T-helper 2 cell treated with Interferon-gamma antibody and Interleukin-4, amounts not matched to agents 5 μg/mL and 100 μg/mL, for 36 hours (primary cell): Measurements from ENCODE around the gene DENND4B.

ENCODE experiments used
- DNase-seq: peaks from one replicate; pipeline ENCODE4 v3.0.0; 2021; ENCODE audit warnings: low spot score
- H3K27ac Mint-ChIP-seq: one replicate; pipeline ENCODE4 v1.8.0; 2021; ENCODE audit warnings: mild to moderate bottlenecking, mixed read lengths
- H3K27me3 Mint-ChIP-seq: one replicate; pipeline ENCODE4 v1.8.0; 2021; ENCODE audit warnings: low read depth, mixed read lengths
- H3K36me3 Mint-ChIP-seq: one replicate; pipeline ENCODE4 v1.8.0; 2021; ENCODE audit warnings: low read depth, mixed read lengths
- H3K4me1 Mint-ChIP-seq: one replicate; pipeline ENCODE4 v1.8.0; 2021; ENCODE audit warnings: low read depth, mixed read lengths
- H3K4me3 Mint-ChIP-seq: one replicate; pipeline ENCODE4 v1.8.0; 2022; ENCODE audit warnings: mild to moderate bottlenecking, moderate library complexity, mixed read lengths
- H3K9me3 Mint-ChIP-seq: one replicate; pipeline ENCODE4 v1.8.0; 2021; ENCODE audit warnings: mixed read lengths

Gene DENND4B

DNA sequence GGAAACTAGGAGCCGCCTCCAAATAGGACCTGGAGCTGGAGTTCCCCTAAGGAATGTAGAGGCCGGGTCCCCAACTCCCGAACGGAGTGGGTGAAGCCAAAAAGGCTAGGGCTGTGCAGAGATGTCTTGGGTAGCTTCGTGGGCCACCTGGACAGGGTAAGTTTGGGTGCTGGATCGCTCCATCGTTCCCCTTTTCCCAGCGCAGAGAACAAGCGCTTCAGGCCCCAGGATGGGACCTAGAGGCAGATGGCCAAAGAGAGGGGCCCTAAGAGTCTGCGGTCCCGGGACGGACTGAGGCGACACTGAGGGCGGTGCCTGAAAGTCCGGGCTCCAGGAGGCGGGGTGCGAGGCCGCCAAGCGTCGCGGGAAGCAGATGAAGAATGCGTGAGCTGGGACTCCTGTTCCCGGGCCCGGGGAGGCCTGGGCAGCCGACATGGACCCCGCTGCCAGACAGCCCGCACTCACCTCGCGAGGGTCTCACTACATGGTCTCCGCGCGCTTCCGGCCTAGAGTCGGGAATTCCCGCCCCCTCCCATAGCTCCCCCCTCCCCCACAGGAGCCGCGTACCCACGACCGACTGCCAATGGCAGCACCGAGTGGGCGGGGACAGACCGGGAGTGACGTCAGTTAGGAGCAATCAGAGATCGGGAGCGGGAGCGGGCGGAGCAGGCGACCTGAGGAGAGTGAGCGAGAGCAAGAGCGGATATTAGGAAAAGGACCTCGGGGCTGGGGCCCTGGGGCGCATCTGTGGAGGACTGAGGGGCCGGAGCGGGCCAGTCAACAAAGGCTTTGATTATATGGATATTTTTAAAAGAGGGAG lies 16.7 kb upstream of the DENND4B start, which contains the start of gene SLC39A1:
Gene SLC39A1 (minus strand): TSS at position 508 of the 820 bp plus-strand sequence. CDS start 822 bp downstream, outside the sequence.
- no peaks in the 10 kb centered on the region for H3K27me3 Mint-ChIP-seq

DNA sequence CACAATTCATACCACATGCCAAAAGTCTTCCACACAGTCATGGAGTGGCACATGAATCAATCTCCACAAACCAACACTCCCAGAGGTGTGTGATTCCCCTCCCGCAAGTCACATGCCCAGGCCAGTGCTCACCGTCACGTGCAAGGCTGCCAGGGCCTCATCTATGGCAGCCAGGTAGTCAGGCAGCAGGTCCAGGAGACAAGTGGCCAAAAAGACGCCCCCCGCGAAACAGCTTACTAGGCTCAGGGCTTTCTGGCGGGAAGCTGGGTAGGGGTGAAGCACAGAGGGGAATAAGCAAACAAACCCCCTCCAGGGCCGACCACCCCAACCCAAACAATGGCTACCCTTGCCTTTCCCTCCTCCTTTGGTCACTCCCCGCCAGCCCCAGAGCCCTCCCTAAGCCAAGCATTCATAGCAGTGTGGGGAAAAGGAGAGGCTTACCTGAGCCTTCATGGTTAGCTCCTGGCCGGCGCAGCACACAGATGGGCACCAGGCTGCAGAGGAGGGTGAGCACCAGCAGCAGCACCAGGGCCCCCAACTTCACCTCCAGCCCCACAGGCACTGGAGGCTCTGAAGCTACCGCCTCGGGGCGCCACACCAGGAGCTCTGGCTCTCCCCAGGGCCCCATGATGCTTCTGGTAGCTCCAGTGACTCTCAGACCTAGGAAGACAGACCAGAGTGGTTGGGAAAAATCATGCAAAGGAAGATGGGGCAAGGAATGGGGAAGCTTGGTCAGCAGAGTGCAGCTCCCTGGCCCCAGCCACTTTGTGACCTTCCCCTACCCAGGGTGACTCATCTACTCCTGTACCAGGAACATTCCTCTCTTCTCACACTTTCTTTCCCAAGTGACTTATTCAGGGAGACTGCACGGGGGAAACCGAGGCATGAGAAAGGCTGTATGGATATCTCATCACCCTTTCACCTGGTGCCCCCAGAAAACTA lies 15.8 kb upstream of the DENND4B start:
- no peak for DNase-seq
- H3K27ac Mint-ChIP-seq = peak overlapping the region; percentile 27
- H3K4me3 Mint-ChIP-seq = peak overlapping the region; percentile 83
- no peaks in the 10 kb centered on the region for H3K9me3 Mint-ChIP-seq
- peaks cover 42% of the 10 kb centered on the region for H3K4me1 Mint-ChIP-seq
- H3K27me3 Mint-ChIP-seq = no peaks in the 10 kb centered on the region
- H3K36me3 Mint-ChIP-seq = peaks cover 19% of the 10 kb centered on the region

More for the DNA sequence above, 16.7 kb upstream of the DENND4B start, which contains the start of gene SLC39A1:
- H3K4me3 Mint-ChIP-seq = peak within 1 kb of the TSS; percentile 83
- H3K4me1 Mint-ChIP-seq = peaks cover 47% of the 10 kb centered on the region
- H3K9me3 Mint-ChIP-seq = no peaks in the 10 kb centered on the region
- DNase-seq = peak; percentile 94
- peak within 1 kb of the TSS; percentile 87 for H3K27ac Mint-ChIP-seq
- peaks cover 19% of the 10 kb centered on the region for H3K36me3 Mint-ChIP-seq

- peak overlapping the region; percentile 11 for H3K27ac Mint-ChIP-seq
- peaks cover 44% of the 10 kb centered on the region for H3K4me1 Mint-ChIP-seq
- no peak for DNase-seq
- H3K27me3 Mint-ChIP-seq = no peaks in the 10 kb centered on the region
- H3K9me3 Mint-ChIP-seq = no peaks in the 10 kb centered on the region
- peak overlapping the region; percentile 83 for H3K4me3 Mint-ChIP-seq
- H3K36me3 Mint-ChIP-seq = peaks cover 20% of the 10 kb centered on the region
Measured at GRCh38 chr1:153961421-153961820, 14.9 kb upstream of the DENND4B start.

- H3K36me3 Mint-ChIP-seq = peaks cover 18% of the 10 kb centered on the region
- H3K9me3 Mint-ChIP-seq = no peaks in the 10 kb centered on the region
- no peak overlapping the region for H3K4me3 Mint-ChIP-seq
- H3K4me1 Mint-ChIP-seq = peaks cover 45% of the 10 kb centered on the region
- H3K27me3 Mint-ChIP-seq = no peaks in the 10 kb centered on the region
- DNase-seq = no peak
- peak overlapping the region; percentile 59 for H3K27ac Mint-ChIP-seq
Measured at GRCh38 chr1:153960206-153960605, 13.7 kb upstream of the DENND4B start.

DNA sequence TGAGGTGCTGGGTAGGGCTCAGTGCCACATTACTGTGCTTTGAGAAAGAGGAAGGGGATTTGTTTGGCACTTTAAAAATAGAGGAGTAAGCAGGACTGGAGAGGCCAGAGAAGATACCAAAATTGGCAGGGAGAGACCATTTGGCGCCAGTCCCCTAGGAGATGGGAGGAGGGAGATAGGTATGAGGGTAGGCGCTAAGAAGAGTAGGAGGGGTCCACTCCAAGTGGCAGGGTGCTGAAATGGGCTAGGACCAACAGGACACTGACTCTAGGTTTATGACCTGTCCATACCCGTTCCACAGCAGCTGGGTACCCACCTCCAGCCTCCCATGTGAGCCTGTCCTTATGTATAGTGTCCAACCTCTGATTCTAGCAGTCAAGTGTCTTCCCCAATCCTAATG lies 12.9 kb upstream of the DENND4B start:
- Mint-ChIP-seq H3K27ac (no peak overlapping the region), H3K36me3 (peaks cover 20% of the 10 kb centered on the region), H3K4me3 (no peak overlapping the region), H3K4me1 (peaks cover 46% of the 10 kb centered on the region), H3K27me3 (no peaks in the 10 kb centered on the region), H3K9me3 (no peaks in the 10 kb centered on the region)
- DNase-seq = no peak

DNA sequence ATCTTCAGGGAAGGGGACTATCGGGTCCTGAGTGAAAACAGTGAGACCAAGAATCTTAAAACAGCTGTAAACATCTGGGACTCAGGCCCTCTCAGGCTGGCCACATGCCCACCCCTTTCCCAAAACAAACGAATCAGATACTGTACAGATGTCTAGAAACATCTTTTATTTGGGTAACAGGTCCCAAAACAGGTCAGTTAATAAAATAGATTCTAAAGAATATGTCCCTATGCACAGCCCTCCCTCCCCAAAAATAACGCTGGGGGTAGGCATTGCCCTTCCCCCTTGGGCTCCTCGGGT lies 12.4 kb upstream of the DENND4B start:
- Mint-ChIP-seq H3K36me3 (peaks cover 25% of the 10 kb centered on the region), H3K27me3 (no peaks in the 10 kb centered on the region), H3K4me1 (peaks cover 48% of the 10 kb centered on the region), H3K4me3 (peak overlapping the region; percentile 99), H3K9me3 (no peaks in the 10 kb centered on the region), H3K27ac (peak overlapping the region; percentile 95)
- no peak for DNase-seq

- peak; percentile 98 for DNase-seq
- H3K27ac Mint-ChIP-seq = peak within 1 kb of the TSS; percentile 95
- H3K4me1 Mint-ChIP-seq = peaks cover 44% of the 10 kb centered on the region
- H3K27me3 Mint-ChIP-seq = no peaks in the 10 kb centered on the region
- peak within 1 kb of the TSS; percentile 99 for H3K4me3 Mint-ChIP-seq
- H3K36me3 Mint-ChIP-seq = peaks cover 27% of the 10 kb centered on the region
- no peaks in the 10 kb centered on the region for H3K9me3 Mint-ChIP-seq
Measured at GRCh38 chr1:153958111-153958960, 11.8 kb upstream of the DENND4B start, which contains the start of gene CRTC2. CRTC2 (minus strand) TSS chr1:153958612; CDS start chr1:153958497, 115 bp downstream.

- peak overlapping the region; percentile 95 for H3K27ac Mint-ChIP-seq
- no peaks in the 10 kb centered on the region for H3K9me3 Mint-ChIP-seq
- H3K4me3 Mint-ChIP-seq = peak overlapping the region; percentile 99
- no peaks in the 10 kb centered on the region for H3K27me3 Mint-ChIP-seq
- peaks cover 44% of the 10 kb centered on the region for H3K4me1 Mint-ChIP-seq
- peaks cover 30% of the 10 kb centered on the region for H3K36me3 Mint-ChIP-seq
- DNase-seq = peak; percentile 53
Measured at GRCh38 chr1:153957744-153958110, 11.2 kb upstream of the DENND4B start.

GRCh38 chr1:153956997-153957715 lies 10.6 kb upstream of the DENND4B start:
- Mint-ChIP-seq H3K4me3 (peak overlapping the region; percentile 99), H3K27me3 (no peaks in the 10 kb centered on the region), H3K27ac (peak overlapping the region; percentile 95), H3K36me3 (peaks cover 31% of the 10 kb centered on the region), H3K9me3 (no peaks in the 10 kb centered on the region), H3K4me1 (peaks cover 40% of the 10 kb centered on the region)
- no peak for DNase-seq

GRCh38 chr1:153954826-153955225 lies 8.3 kb upstream of the DENND4B start:
- Mint-ChIP-seq H3K9me3 (no peaks in the 10 kb centered on the region), H3K4me1 (peaks cover 37% of the 10 kb centered on the region), H3K4me3 (no peak overlapping the region), H3K27me3 (no peaks in the 10 kb centered on the region), H3K27ac (no peak overlapping the region), H3K36me3 (peaks cover 46% of the 10 kb centered on the region)
- DNase-seq = no peak

- no peak for DNase-seq
- Mint-ChIP-seq H3K27me3 (no peaks in the 10 kb centered on the region), H3K36me3 (peaks cover 50% of the 10 kb centered on the region), H3K27ac (peak overlapping the region; percentile 9), H3K9me3 (no peaks in the 10 kb centered on the region), H3K4me3 (no peak overlapping the region), H3K4me1 (peaks cover 32% of the 10 kb centered on the region)
Measured at GRCh38 chr1:153953859-153954365, 7.4 kb upstream of the DENND4B start.

GRCh38 chr1:153951801-153952200 lies 5.3 kb upstream of the DENND4B start:
- peaks cover 60% of the 10 kb centered on the region for H3K36me3 Mint-ChIP-seq
- no peak overlapping the region for H3K27ac Mint-ChIP-seq

DNA sequence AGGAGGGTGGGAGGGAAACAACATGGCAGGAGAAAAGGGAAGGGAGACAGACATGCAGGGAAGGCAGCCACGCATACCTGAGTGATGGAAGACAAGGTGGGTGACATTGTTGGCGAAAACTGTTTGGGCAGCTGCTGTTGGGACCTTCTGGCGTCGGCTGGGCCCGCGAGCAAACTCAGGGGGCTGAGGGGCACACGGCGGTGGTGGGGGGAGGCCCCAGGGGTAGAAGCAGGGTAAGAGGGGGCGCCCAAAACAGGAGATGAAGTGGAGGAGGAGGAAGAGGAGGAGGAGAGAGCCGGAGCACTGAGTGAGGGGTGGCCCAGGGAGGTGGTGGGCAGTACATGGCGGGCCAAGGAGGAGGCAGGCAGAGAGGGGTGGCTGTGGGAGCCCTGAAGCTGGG lies 4.7 kb upstream of the DENND4B start:
- peaks cover 18% of the 10 kb centered on the region for H3K4me1 Mint-ChIP-seq
- peaks cover 59% of the 10 kb centered on the region for H3K36me3 Mint-ChIP-seq
- H3K9me3 Mint-ChIP-seq = no peaks in the 10 kb centered on the region
- peak overlapping the region; percentile 1 for H3K27ac Mint-ChIP-seq
- DNase-seq = no peak
- H3K4me3 Mint-ChIP-seq = no peak overlapping the region
- H3K27me3 Mint-ChIP-seq = no peaks in the 10 kb centered on the region

More at GRCh38 chr1:153951801-153952200, 5.3 kb upstream of the DENND4B start:
- DNase-seq = no peak
- Mint-ChIP-seq H3K27me3 (no peaks in the 10 kb centered on the region), H3K4me1 (peaks cover 24% of the 10 kb centered on the region), H3K4me3 (no peak overlapping the region), H3K9me3 (no peaks in the 10 kb centered on the region)
